T follicular helper cell (primary cell): ENCODE results near the gene DDX18.
"Not testable (repeated sequence)": the region's sequence is repeated elsewhere in the genome, so short reads cannot be mapped to it uniquely, and the experiment has no call there.

Experiments
- DNase-seq: peaks from one replicate; pipeline ENCODE4 v3.0.0-alpha.2; 2020; ENCODE audit warnings: low read depth
- total RNA-seq, 2 experiments: gene quantifications; one replicate each; lab custom pipeline; 2026; lab: John Stamatoyannopoulos, UW

DDX18 gene
- total RNA-seq = 196 to 483 reads per million in 2 experiments

GRCh38 chr2:117814417-117815264 is at the start of gene DDX18:
Gene DDX18, plus strand, starts transcription at chr2:117814691. Its CDS starts 87 bp downstream, at chr2:117814778.
- peak; percentile 97 for DNase-seq

GRCh38 chr2:117770730-117771129 is 43.8 kb upstream of the DDX18 start:
- DNase-seq = no peak

GRCh38 chr2:117771969-117772630 is 42.4 kb upstream of the DDX18 start:
- DNase-seq = no peak

GRCh38 chr2:117774716-117775115 is 39.8 kb upstream of the DDX18 start:
- DNase-seq = no peak

- no peak for DNase-seq
These were observed 38.7 kb upstream of the DDX18 start for GRCh38 chr2:117775703-117776219.

- no peak for DNase-seq
These were observed 37.6 kb upstream of the DDX18 start for GRCh38 chr2:117776888-117777287.

- no peak for DNase-seq
These were observed 28.8 kb upstream of the DDX18 start for GRCh38 chr2:117785740-117786139.

GRCh38 chr2:117786520-117786919 is 28.0 kb upstream of the DDX18 start:
- no peak for DNase-seq

GRCh38 chr2:117789505-117789904 is 25.0 kb upstream of the DDX18 start:
- no peak for DNase-seq

GRCh38 chr2:117794668-117795067 is 19.8 kb upstream of the DDX18 start:
- DNase-seq = no peak

- no peak for DNase-seq
These were observed 12.7 kb upstream of the DDX18 start for GRCh38 chr2:117801826-117802225.

- not testable (repeated sequence) for DNase-seq
These were observed 10.7 kb upstream of the DDX18 start for GRCh38 chr2:117803644-117804325.

- DNase-seq = no peak
These were observed 2.0 kb upstream of the DDX18 start for GRCh38 chr2:117812443-117812842.

GRCh38 chr2:117815946-117816345 is 1.5 kb downstream of the DDX18 start:
- no peak for DNase-seq

- DNase-seq = no peak
These were observed 4.4 kb downstream of the DDX18 start for GRCh38 chr2:117818921-117819320.

- no peak for DNase-seq
These were observed 6.0 kb downstream of the DDX18 start for GRCh38 chr2:117820444-117820843.

- no peak for DNase-seq
These were observed 10.9 kb downstream of the DDX18 start for GRCh38 chr2:117825437-117825836.

- not testable (repeated sequence) for DNase-seq
These were observed 13.0 kb downstream of the DDX18 start for GRCh38 chr2:117827464-117827863.

- DNase-seq = no peak
These were observed 14.4 kb downstream of the DDX18 start for GRCh38 chr2:117828870-117829269.

- no peak for DNase-seq
These were observed 17.8 kb downstream of the DDX18 start for GRCh38 chr2:117832332-117832731.

- DNase-seq = no peak
These were observed 18.6 kb downstream of the DDX18 start for GRCh38 chr2:117832905-117833613.

- no peak for DNase-seq
These were observed 19.4 kb downstream of the DDX18 start for GRCh38 chr2:117833911-117834310.
